HG02763 (cell line): Measurements from ENCODE around the gene OR2A12.
"Not testable (repeated sequence)": the region's sequence is repeated elsewhere in the genome, so short reads cannot be mapped to it uniquely, and the experiment has no call there.

Experiments used
- ATAC-seq: cut with Tn5 transposase; IDR thresholded peaks from one replicate; pipeline ENCODE4 v1.9.1; 2021; ENCODE audit warnings: mild to moderate bottlenecking, moderate library complexity; ENCODE audit not compliant: unreplicated experiment

OR2A12 gene

DNA sequence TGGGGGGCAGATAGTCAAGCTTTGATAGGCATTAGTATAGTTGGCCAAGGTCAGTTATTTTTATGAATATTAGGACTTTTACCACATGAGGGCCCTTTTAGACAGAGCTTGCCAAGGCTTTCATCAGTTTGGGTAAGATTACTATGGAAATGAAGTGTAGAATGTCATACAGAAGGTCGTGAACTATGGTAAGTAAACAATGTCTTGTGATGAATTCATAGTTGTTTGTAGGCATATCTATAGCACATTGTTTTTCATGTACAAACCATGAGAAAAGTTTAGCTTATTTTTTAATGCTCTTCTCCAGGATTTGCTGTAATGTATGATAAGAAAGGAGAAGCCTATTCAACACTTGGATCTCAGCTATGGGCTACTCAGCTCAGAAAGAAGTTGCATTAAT is 27.6 kb downstream of the OR2A12 start:
- ATAC-seq, result no peak

DNA sequence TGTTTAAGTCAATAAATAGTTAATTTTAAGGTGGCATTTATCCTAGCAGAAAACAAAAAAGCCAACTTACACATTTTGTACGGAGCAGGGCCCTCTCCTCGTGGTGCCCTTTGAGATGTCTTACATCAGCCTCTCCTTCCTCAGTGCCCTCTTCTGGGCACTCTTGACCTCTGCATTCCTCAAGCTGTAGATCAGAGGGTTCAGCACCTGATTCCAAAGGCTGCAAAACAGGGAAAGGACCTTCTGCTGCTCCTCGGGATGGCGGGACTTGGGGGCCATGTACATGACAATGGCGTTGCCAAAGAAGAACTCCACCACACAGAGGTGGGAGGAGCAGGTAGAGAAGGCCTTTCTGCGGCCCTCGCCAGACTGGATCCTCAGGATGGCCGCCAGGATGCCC is 32.3 kb downstream of the OR2A12 start:
- ATAC-seq, result no peak

DNA sequence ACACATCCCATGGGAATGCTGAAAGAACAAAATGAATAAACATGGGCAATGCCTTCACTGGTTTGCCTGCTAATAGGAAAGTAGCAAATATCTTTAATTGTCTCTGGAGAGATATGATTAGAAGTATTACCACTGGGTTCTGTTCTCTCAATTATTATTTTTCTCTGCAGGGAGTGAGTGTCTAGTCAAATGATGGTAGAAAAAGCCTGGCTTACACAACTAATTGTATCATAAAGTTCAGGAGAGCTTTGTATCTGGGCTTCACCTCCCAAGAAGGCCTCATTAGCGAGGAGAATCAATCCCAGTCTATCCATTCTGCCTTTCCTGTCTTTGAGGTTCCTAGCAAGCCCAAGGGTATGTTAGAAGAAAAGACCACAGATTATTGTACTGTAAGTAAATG is 36.8 kb downstream of the OR2A12 start, which contains the start of gene OR2A14:
TSS of gene OR2A14 (plus strand) at position 301 of the 400 bp plus-strand sequence. CDS start 5,937 bp downstream, outside the sequence.
- no peak for ATAC-seq

DNA sequence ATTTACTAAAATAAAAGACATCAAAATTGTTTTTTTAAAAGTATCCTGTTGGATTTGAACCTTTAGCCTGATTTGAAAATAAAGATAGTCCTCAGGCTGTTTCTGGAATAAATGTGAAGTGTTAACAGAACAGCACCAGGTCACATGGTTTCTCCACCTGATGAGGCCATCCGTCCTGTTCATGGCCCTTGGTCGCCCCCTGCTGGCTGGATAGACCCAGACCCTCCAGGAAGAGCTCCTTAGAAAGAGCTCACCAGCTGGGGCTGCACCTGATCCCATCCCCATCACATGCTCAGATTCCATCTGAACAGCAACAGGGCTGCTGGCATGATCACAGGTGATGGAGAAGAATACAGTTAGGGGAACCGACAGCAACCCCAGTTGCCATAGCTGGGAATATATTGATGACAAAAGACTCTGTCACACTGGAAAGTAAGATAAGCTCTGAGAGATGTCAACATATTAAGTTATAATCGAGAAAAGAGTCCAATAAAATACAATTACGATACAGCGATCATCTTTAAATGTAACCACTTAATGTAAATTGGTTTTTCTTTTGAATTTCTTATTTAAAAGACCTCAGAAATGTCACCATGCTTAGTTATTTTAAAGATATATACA is 41.7 kb downstream of the OR2A12 start:
- ATAC-seq, result peak; percentile 99

DNA sequence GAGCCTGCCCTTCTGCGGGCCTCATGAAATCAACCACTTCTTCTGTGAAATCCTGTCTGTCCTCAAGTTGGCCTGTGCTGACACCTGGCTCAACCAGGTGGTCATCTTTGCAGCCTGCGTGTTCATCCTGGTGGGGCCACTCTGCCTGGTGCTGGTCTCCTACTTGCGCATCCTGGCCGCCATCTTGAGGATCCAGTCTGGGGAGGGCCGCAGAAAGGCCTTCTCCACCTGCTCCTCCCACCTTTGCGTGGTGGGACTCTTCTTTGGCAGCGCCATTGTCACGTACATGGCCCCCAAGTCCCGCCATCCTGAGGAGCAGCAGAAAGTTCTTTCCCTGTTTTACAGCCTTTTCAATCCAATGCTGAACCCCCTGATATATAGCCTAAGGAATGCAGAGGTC is 43.5 kb downstream of the OR2A12 start:
- not testable (repeated sequence) for ATAC-seq

DNA sequence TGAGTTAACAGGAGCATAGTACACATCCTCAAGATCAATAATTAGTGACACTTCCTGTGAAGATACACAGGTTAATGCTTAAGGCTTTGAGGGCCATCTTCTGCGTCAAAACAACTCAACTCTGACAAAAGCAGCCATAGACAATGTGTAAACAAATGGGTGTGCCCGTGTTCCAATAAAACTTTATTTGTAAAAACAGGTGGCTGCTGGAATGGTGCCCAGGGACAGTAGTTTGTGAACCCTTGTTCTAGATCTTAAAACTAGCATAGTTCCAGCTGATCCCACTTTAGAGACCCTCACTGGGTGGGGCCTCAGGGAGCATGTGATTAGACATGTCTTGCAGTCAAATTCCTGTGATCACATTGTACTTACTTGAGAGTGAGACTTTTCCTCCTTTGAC is 44.7 kb downstream of the OR2A12 start:
- no peak for ATAC-seq

DNA sequence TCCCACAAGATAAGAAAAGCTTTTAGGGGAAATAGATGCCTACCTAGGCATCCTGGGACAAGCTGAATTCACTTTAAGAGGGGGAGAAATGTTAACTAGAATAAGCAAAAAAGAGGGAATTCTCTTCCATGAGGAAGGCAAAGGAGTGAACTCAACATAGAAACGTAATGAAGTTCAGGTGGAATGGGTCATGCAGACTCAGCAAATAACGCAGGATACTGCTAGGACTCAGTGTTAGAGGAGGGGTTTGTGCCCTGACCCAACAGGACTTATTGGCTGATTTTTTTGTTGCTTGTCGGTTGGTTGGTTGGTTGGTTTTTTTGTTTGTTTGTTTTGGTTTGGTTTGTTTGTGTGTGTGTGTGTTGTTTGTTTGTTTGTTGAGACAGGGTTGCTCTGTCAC is 46.2 kb downstream of the OR2A12 start:
- ATAC-seq, result no peak

DNA sequence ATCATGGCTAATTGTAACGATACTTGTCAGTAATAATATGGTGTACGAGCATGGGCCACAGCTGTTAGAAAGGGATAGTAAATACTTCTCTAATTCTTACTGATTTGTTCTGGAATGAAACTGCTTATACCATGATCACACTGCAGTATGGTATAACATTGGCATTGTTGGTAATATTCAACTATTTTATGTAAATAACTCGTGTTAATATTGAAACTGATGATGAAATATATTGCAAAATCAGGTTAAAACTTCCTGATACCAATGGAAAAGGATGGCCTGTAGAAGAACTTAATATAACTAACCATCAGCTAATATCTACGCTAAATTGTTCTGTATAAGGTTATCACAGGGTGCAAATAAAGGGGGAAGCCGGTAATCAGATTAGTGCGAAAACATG is 47.2 kb downstream of the OR2A12 start:
- no peak for ATAC-seq

DNA sequence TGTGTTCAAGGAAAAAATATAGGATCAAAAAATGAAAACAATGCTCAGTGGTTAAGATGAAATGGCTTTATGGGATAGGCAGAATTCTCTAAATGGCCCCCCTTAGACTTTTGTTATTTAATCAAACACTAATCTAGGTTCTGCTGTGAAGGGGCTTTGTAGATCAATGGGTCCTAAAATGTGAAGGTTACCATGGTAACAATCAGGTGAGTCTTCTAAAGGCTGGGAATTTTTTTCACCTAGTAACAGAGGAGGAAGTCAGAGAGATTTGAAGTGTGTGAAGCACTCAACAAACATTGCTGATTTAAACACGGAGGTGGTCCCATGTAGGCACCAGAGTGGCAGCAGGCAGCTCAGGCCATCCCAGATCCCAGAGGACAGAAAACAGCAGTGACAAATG is 48.0 kb downstream of the OR2A12 start:
- no peak for ATAC-seq

DNA sequence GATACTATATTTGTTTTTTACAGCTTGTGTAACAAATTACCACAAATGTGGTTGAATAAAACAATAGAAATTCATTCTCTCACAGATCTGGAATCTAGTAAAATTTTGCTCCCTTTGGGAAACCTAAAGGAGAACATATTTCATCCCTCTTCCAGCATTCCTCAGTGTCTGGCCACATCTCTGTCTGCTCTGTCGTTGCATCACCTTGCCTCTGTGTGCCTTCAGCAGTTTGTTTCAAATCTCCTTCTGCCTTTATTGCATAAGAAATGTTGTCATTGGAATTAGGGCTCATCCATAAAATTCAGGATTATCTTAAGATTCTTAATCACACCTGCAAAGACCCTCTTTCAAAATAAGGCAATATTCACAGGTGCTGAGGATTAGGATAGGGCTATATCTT is 51.4 kb downstream of the OR2A12 start:
- no peak for ATAC-seq

DNA sequence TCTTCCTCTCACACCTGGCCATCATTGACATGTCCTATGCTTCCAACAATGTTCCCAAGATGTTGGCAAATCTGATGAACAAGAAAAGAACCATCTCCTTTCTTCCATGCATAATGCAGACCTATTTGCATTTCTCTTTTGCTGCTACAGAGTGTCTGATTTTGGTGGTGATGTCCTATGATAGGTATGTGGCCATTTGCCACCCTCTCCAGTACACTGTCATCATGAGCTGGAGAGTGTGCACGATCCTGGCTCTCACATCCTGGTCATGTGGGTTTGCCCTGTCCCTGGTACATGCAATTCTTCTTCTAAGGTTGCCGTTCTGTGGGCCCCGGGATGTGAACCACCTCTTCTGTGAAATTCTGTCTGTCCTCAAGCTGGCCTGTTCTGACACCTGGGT is 56.1 kb downstream of the OR2A12 start:
- no peak for ATAC-seq

DNA sequence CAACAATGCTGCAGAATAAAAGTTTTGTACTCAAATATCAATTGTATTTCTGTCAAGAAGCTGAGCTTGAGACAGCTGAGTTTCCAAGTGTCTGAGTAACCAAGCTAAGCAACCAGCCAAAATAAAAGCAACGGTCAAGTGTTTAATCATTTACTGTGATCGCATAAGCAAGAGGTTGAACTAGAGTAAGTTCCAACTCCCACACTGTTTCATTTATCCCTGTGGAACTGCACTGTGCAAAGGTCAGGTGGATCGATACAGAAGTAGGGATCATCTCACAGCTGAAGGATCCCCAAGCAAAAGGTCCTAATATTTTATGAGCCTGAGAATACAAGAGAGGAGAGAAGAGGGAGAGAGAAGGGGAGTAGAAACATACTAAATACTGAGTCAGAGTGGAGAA is 58.3 kb downstream of the OR2A12 start:
- no peak for ATAC-seq

DNA sequence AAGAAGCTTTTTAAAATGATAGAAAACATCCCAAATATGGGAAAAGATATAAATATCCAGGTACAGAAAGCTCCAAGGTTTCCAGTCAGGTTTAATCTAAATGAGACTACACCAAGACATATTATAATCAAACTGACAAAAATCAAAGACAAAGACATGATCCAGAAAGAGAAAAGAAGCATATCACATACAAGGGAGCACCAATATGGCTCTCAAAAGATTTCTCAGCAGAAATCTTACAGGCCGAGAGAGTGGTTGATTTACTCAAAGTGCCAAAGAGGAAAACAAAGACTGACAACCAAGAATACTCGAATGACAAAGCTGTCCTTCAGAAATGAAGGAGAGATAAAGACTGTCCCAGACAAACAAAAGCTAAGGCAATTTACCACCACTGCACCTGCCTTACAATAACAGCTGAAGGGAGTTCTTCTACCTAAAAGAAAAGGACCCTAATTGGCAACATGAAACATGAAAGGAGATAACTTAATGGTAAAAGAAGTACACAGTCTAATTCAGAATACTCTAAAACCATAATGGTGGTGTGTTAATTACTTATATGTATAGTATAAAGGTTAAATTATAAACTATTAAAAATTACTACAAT is 62.2 kb downstream of the OR2A12 start:
- no peak for ATAC-seq
